Inflammatory macrophage treated with lipopolysaccharide for 1 hour (primary cell): ENCODE data around the gene ANO4.
A peak's percentile ranks its signal among the peaks of the same experiment; 100 is the strongest.
"Not testable (repeated sequence)": the region's sequence is repeated elsewhere in the genome, so short reads cannot be mapped to it uniquely, and the experiment has no call there.

Experiments
- DNase-seq, 2 donors: peaks; one replicate each; pipeline ENCODE4 v3.0.0-alpha.2; 2020 to 2022

ANO4 gene

DNA sequence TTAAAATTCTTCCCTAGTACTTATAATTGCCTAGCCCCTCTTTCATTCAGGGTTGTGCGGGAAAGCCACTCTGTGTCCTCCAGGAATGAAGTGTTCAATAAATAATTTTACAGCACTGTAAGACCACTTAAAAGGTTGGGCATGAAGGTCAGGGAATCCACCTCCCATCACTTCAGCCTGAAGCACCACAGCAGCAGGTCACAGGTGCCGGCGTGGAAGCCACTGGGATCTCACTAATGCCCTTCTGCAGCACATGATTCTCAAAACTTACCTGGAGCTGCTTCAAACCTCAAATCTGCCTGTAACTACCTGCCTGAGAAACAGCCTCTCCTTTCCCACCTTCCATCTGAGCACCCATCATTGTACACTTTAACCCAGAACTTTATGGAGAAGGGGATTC lies 159.5 kb downstream of the ANO4 start:
- DNase-seq, result no peak

GRCh38 chr12:100955139-100955538 lies 160.6 kb downstream of the ANO4 start:
- DNase-seq, result no peak

DNA sequence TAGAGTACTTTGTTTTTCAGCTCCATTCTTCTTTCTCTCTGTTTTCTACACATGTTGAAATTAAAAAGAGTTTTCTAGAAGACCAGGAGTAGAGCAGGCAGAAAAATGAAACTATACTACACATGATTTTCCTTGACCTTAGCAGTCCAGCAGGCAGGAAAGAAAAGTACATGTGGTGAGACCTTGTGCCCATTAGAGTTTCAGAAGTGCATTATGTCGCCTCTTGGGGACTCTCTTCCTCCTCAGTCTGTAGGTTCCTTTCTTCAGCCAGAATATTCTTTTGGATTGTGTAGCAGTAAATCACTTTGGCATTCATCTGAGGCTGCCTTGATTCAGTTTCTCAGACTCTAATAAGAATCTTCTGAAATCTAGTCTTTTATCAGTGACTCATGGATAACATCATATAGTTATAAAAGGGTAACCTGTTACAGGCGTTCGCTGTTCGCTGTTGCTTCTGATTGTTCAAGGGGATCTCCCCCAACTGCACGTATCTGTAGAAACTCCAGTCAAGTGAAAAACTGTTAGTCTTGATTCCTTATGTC lies 161.8 kb downstream of the ANO4 start:
- no peak for DNase-seq

- DNase-seq, result no peak
Measured at GRCh38 chr12:100959481-100959880, 164.9 kb downstream of the ANO4 start.

- no peak for DNase-seq
Measured at GRCh38 chr12:100962086-100962712, 167.6 kb downstream of the ANO4 start.

- DNase-seq, result no peak
Measured at GRCh38 chr12:100963381-100963780, 168.8 kb downstream of the ANO4 start.

GRCh38 chr12:100964028-100964427 lies 169.5 kb downstream of the ANO4 start:
- DNase-seq, result no peak

DNA sequence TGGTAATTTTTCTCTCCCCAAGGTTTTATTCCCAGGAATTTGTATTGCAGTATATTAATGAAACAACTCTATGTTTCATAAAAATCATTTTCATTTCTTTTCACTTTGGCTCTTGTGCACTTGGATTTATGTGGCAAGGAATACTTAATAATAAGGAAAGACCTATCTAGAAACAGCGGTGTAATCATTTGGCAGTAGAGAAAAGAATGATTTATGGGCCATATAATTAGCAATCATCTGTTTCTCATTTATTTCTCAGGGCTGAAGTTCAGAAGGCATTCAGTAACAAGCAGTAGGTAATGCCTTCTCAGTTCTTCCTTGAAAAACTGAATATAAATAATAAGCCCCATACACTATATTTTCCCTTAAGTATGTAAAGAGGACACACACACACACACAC lies 172.6 kb downstream of the ANO4 start:
- DNase-seq, result no peak

GRCh38 chr12:100970894-100971293 lies 176.3 kb downstream of the ANO4 start:
- no peak for DNase-seq

- no peak for DNase-seq
Measured at GRCh38 chr12:100972121-100972520, 177.5 kb downstream of the ANO4 start.

GRCh38 chr12:100974341-100974740 lies 179.8 kb downstream of the ANO4 start:
- no peak for DNase-seq

DNA sequence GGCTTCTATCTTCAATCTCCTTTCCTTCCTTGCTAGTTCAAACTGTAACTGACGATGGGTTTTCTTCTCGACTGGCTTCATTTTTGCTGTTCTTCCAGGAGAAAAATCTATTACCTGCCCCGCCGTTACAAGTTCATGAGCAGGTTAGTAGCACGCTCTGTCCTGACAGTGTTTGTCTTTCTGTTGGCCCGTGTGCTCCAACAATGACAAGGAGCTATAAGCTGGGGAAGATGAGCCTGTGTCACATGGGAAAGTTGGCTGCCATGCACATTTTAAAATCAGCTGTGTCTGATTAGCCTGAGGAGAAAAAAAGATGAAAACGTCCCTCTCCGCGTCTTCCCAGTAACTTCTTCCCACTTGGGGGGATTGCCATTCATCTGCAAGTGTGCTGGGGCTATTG lies 180.2 kb downstream of the ANO4 start:
- DNase-seq, result no peak

- DNase-seq, result no peak
Measured at GRCh38 chr12:100976735-100977134, 182.2 kb downstream of the ANO4 start.

- no peak for DNase-seq
Measured at GRCh38 chr12:100980856-100981255, 186.3 kb downstream of the ANO4 start.

DNA sequence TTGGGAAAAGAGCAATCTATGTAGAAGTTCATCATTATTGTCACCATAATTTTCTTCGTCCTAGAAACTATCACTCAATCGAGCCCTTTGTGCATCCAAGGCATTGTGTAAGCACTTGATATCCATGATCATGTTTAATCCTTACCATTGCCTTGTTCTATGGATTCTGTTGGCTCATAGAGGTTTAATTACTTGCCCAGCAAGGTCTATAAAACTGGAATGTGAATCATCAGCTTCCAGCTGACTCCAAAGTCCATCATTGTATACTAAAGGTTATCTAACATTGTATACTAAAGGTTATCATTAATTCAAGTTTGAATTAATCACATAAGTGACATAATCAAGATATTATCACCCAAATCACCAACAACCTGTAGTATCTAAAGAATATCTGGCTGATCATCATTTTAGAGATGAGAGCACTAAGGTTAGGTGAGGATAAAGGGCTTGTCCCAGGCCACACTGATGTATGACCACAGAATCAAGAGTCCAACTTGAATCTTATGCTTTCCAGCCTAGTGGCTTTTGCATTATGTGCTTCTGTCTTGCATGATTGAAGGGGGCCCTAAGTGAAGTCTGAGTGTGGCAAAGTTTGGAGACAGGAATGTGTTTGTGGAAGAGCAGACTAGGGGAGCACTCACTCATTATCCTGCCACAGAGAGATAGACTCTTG lies 188.1 kb downstream of the ANO4 start:
- DNase-seq, result no peak

DNA sequence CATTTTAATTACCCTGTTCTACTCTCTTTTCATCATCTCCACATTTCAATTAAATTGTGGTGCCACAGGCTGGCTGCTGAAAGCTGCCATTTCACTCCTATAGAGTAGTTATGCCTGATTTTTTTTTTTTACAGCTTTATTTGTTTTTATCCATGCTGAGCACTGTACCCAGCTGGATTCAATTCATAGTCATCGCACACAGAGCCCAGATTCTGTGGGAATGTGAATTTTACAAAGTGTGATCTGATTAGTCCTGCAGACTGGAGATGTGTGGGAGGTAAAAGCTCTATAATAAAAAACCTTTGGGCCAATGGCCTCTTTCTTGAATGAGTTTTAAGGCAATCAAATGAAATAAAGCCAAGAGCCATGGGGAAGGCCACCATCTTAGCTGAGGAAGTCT lies 190.2 kb downstream of the ANO4 start:
- DNase-seq, result no peak

GRCh38 chr12:100986595-100987547 lies 192.3 kb downstream of the ANO4 start:
- no peak for DNase-seq

DNA sequence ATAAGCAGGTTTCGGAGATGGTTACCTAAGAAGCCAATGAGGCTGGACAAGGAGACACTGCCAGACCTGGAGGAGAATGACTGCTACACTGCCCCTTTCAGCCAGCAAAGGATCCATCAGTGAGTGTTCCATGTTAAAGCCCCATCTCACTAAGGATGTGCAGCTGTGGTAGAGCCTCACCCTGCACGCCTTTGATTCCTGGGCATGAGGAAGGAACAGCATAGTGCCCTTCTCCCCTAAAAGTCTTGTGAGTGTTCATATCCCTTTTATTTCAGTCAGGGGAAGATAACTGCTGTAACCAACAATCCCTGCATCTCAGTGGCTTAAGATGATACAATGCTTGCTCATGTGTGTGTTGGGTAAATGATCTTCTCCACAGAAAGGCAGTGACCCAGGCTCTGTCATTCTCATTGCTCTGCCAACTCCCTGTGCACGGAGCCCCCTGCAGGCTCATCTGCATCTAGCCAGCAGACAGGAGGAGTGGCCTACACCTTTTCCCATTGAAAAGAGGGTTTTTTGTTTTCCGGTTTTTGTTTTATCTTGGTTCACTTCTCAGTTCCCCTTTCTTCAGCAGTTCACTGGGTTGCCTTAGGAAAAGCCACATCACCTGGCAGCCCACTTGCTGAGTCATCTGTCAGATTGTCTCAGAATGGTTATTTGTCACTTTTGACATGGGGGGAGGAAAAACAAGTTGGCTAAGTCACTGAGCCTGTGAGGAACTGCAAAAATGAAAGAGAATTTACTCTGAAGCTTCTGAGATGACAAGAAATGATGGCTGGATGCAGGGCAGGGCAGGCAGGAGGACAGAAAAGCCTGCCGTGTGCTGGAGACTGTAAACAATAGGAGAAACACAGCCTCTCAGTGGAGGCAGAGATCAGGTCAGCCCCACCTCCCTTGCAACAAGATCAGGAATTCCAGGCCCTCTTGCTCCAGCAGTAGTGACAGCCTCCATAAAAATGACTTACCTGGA lies 193.3 kb downstream of the ANO4 start:
- DNase-seq, result peak; percentile 5 to 21

GRCh38 chr12:100989509-100989908 lies 194.9 kb downstream of the ANO4 start:
- not testable (repeated sequence) for DNase-seq

DNA sequence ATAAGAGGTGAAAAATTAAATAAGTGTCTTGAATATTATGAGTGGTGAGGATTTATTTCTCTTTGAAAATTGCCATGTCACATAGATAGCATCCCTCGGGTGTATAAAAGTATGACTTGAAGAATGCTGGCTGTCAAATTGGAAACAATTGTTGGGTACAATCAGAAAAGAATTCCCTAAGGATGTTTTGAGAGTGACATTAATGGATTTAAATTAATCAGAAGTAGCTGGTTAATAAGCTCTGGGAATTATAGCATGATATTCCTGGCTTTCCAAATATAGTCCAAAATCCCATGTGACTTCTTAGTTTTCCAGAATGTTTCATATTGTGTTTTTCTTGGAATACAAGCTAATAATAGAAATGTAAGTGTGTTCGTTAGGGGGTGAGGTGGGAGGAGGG lies 196.5 kb downstream of the ANO4 start:
- DNase-seq, result no peak

- DNase-seq, result no peak
Measured at GRCh38 chr12:100992194-100992593, 197.6 kb downstream of the ANO4 start.

GRCh38 chr12:100993916-100994450 lies 199.4 kb downstream of the ANO4 start:
- DNase-seq, result no peak
